Stimulated activated naive CD4-positive, alpha-beta T cell (primary cell): ENCODE results near the gene CHEK2.
"Not testable (repeated sequence)": the region's sequence is repeated elsewhere in the genome, so short reads cannot be mapped to it uniquely, and the experiment has no call there.

Experiments
- DNase-seq, 6 experiments: peaks; one replicate each; lab custom pipeline; 2025; lab: John Stamatoyannopoulos, UW

The CHEK2 gene

GRCh38 chr22:28682966-28683365 lies 58.7 kb downstream of the CHEK2 start:
- not testable (repeated sequence) for DNase-seq

GRCh38 chr22:28680813-28681490 lies 60.7 kb downstream of the CHEK2 start:
- not testable (repeated sequence) for DNase-seq

- DNase-seq: peak in 2 of 6 experiments; percentile 13 to 21
Observed at GRCh38 chr22:28679611-28680287, 61.9 kb downstream of the CHEK2 start, which contains the start of gene TTC28. Gene TTC28, minus strand, starts transcription at chr22:28679840. Its CDS starts 117 bp downstream, at chr22:28679723.

- peak in 2 of 6 experiments; percentile 9 to 27 for DNase-seq
Observed at GRCh38 chr22:28678778-28679610, 62.6 kb downstream of the CHEK2 start.

- not testable (repeated sequence) for DNase-seq
Observed at GRCh38 chr22:28678170-28678569, 63.5 kb downstream of the CHEK2 start.

- DNase-seq: peak in 4 of 6 experiments; percentile 11 to 81 (median 72)
Observed at GRCh38 chr22:28674121-28674563, 67.5 kb downstream of the CHEK2 start.

- no peak for DNase-seq
Observed at GRCh38 chr22:28670756-28671155, 70.9 kb downstream of the CHEK2 start.

GRCh38 chr22:28670161-28670560 lies 71.5 kb downstream of the CHEK2 start:
- DNase-seq: no peak

- no peak for DNase-seq
Observed at GRCh38 chr22:28669387-28669786, 72.2 kb downstream of the CHEK2 start.

- DNase-seq: not testable (repeated sequence)
Observed at GRCh38 chr22:28663569-28663942, 78.1 kb downstream of the CHEK2 start.

GRCh38 chr22:28658448-28658847 lies 83.2 kb downstream of the CHEK2 start:
- DNase-seq: no peak

- no peak for DNase-seq
Observed at GRCh38 chr22:28656181-28656580, 85.4 kb downstream of the CHEK2 start.

GRCh38 chr22:28650463-28650862 lies 91.2 kb downstream of the CHEK2 start:
- DNase-seq: no peak

GRCh38 chr22:28648792-28649191 lies 92.8 kb downstream of the CHEK2 start:
- DNase-seq: no peak

GRCh38 chr22:28647216-28647615 lies 94.4 kb downstream of the CHEK2 start:
- no peak for DNase-seq

- no peak for DNase-seq
Observed at GRCh38 chr22:28639321-28639720, 102.3 kb downstream of the CHEK2 start.
